D341Med (cell line): ENCODE results near the gene PSG5.
"Not testable (repeated sequence)": the region's sequence is repeated elsewhere in the genome, so short reads cannot be mapped to it uniquely, and the experiment has no call there.

Experiments used
- DNase-seq: peaks from one replicate; pipeline ENCODE4 v3.0.0; 2012; ENCODE audit warnings: low spot score

The PSG5 gene

DNA sequence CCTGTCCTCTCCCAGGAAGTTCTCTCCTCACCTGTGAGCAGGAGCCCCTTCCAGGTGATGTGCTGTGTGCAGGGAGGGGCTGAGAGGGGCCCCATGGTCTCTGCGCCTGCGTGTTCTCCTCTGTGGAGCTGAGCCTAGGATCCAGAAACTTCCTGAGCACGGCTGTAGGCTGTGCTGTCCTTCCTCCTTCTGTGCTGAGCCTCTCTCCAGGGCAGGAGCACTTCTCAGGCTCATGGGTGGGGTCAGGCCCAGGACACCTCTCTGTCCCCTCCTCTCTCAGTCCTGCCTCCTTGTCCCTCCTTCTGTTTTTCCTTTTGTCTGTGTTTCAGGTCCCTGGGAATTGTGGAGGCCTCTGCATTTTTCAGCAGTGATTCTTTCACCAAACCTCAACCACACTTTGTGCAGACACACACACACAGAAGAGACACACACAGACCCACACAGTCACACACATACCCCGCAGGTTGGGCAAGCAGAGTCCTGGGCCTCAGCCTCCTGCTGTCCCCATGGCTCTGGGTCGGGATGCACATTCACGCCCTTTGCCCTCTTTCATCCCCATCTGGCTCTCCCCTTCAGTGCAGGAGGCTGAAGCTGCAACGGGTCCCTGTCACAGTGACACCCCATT, at the start of gene PSG5:
PSG5 (minus strand) TSS at position 226 of the 625 bp plus-strand sequence; CDS start at position 95, 131 bp downstream.
- DNase-seq = not testable (repeated sequence)

DNA sequence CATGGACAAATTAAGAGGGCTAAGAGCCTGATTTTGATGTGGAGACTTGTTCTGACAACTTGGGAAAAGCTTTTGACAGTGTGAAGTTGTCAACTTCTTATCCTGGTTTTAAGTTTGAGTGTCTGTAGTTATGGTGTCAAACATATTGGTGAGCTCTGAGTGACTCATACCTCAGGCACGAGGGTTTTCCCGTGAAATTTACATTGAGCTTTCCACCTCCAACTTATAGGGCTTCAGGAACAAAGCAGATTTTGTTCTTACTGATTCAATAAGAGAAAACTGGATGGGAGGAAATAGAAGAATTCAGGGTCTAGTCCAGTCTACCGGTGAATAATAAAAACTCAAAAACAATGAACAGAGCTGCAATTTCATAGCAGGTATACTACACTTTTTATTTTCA, 49.4 kb upstream of the PSG5 start:
- DNase-seq = not testable (repeated sequence)

DNA sequence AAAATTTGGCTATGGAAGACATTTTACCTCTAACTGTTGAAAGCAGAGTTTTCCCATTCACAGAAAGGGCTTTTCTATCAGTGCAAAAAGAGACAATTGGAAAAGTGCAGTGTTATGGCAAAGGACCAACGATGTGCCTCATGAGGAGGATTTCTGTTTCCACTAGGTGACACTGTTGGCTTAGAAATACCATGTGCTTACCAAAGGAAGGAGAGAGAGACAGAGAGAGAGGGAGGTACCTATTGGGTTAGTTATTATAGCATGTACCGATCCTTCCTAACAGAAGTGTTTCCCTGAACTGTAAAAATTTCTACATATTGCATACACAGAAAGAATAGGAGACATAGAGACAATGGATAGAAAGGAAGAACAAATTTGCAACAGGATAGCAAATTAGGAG, 43.0 kb upstream of the PSG5 start:
- DNase-seq = no peak

DNA sequence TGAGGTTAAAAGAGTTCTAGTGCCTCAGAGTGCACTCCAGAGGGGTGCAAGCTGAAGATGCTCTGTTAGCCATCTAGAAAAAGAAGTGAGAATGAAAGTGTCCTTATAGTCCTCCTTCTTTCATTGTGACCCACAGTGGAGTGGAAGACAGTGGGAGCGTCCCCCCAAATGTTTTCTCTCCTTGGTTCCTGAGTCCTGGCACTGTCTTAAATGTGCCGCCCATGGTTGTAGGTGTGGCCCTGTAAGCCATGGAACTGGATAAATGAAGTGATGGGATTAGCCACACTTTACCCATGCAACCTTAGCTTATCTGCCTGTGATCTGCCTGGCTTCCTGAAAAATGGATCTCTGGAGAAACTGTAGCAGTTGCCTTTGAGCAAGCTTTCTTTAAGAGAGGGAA, 42.4 kb upstream of the PSG5 start:
- DNase-seq = not testable (repeated sequence)

DNA sequence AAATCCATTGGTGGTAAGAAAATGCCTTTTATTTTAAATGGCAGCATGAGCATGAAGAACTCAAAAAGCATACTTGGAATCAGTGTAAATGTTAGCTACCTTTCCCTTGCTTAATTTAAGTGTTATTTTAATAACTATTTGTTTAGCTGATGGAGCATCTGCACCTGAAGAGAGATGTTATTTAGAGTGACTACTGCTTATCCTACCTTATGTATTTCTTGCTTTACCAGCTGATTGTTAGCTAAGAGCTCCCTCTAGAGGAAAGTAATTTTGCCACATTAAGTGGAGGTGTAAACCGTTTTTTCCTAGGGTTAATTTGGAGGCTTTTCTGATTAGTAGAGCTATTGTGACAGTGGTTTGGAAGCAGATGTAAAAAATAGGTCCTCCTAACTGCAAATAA, 40.6 kb upstream of the PSG5 start:
- not testable (repeated sequence) for DNase-seq

DNA sequence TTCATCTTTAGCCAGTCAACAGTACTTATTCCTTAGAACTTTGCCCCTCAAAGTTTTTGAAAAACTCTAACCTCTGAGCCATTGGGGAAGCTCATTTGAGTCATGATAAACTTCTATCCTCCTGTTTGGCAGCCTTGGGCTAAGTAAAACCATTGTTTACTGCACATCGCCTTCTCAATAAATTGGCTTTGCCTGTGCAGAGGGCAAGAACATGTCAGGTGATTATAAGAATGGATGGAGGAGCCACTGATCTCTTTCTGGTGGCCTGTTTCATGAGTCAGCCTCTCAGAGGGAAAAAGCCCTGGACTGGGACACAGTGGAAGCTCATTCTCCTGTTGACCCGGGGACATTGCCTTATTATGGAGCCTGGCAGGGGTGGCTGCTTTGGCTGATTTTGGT, 38.5 kb upstream of the PSG5 start:
- no peak for DNase-seq

DNA sequence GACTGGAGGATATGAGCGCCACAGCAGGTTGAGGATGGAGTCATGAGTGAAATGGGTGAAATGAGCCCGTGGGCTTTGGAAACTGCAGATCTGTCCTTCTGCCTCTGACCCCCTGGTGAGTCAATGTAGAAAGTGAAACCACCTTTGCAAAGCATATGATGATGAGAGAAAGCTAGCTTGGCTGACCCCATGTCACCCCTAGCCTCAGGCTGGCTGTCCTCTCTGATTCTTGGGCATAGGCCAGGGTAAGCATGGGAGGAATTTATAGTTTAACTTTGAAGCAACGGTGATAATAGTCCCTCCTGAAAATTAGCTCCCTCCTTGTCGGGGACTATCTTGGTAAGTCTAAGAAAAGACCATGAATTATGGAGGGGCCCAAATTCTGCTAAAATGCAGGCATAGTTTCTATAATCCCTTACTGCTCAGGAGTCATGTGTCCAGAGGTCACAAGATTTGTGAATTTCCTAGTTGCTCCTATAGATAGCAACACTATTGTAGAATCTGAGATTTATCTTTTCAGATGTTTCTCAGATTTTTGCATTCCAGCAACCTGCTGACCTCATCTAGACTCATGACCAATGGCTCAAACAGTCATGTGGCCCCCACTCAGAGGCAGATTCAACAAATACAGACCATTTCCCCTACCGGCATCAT, 38.0 kb upstream of the PSG5 start:
- not testable (repeated sequence) for DNase-seq

DNA sequence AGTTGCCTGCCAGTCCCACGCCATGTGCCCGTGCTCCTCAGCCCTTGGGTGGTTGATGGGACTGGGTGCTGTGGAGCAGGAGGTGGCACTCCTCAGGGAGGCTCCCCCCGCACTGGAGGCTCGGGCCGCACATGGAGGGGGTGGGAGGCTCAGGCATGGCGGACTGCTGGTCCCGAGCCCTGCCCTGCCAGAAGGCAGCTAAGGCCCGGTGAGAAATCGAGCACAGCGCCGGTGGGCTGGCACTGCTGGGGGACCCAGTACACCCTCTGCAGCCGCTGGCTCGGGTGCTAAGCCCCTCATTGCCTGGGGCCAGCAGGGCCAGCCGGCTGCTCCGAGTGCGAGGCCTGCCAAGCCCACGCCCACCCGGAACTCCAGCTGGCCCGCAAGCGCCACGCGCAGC, 35.6 kb upstream of the PSG5 start:
- not testable (repeated sequence) for DNase-seq

DNA sequence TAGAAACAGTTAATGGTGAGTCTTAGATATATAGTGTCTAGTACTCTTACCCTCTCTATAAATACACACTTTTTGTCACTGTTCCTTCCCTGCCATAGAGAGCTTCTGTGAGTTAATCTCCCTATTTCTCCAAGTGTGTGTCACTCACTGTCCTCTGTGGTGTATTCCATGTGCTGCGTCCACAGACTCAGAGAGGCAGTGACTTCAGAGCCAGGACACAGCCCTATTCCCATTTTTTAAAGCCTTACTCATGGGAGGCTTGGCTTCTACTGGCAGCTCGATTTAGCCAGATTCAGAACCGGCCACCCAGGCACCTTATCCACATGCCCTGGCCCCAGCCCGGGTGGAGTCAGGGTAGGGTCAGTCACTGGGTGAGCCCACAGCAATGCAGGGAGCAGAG, 32.8 kb upstream of the PSG5 start:
- DNase-seq = not testable (repeated sequence)

DNA sequence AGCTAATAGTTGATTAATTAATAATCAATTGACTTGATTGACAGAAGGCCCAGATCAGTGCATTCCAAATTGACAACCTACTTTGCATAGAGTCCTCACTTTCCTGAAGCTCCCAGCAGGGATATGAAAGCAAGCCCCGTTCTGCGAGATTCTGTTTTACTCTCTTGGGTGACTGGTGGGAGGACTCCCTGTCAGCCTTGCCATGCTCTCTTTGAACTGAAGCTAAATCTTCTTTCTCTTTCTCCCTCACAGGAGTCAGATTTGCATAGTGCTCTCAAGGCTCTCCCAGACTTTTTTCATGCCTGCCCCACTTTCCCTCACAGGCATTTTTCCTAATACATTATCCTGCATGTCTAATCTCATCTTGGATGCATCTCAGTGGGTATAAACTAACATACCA, 29.5 kb upstream of the PSG5 start:
- not testable (repeated sequence) for DNase-seq

DNA sequence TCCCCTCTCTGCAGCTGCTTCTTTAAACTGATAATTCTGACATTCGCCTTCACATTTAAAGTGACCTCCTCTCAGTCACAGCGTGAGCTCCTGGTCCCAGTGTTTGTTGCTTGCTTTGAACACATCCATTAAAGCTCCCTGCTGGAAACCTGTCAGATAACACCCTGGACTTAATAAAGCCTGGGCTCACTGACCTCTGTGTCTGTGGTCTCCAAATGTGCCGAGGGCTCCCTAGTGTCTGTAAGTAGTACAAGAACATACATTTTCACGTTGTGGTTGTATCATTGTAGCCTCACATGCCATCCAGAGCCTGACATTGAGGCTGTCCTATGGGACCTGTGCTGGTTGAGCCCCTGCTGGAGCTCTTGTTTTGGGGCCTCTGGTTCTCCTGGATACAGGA, 21.7 kb upstream of the PSG5 start:
- DNase-seq = no peak

DNA sequence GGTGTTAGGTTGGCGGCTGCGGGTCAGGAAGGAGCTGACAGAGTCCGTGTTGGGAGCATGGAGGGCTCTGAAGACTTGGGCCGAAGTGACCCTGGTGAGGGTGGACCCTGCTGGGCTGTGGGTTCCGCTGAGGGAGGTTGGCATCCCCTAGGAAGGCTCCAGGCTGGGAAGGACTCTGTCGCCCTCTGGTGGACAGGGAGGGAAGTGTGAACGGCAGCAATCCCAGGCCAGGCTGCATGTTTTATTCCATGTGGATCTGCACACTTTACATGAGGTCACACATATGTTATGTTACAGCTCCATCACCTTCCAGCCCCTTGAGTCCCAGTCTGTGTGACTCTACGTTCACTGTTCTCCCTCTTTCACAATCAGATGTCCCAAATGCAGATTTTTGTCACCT, 20.8 kb upstream of the PSG5 start:
- not testable (repeated sequence) for DNase-seq

DNA sequence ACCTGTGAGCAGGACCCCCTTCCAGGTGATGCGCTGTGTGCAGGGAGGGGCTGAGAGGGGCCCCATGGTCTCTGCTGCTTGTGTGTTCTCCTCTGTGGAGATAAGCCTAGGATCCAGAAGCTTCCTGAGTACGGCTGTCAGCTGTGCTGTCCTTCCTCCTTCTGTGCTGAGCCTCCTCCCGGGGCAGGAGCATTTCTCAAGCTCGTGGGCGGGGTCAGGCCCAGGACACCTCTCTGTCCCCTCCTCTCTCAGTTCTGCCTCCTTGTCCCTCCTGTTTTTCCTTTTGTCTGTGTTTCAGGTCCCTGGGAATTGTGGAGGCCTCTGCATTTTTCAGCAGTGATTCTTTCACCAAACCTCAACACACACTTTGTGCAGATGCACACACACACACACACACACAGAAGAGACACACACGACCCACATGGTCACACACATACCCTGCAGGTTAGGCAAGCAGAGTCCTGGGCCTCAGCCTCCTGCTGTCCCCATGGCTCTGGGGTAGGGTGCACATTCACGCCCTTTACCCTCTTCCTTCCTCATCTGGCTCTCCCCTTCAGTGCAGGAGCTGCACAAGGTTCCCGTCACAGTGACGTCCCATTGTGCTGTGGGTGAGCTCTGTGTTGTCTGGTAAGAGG, 19.3 kb upstream of the PSG5 start, which contains the start of gene PSG4:
PSG4 (minus strand) TSS at position 168 of the 635 bp plus-strand sequence; CDS start at position 66, 102 bp downstream.
- DNase-seq = not testable (repeated sequence)

DNA sequence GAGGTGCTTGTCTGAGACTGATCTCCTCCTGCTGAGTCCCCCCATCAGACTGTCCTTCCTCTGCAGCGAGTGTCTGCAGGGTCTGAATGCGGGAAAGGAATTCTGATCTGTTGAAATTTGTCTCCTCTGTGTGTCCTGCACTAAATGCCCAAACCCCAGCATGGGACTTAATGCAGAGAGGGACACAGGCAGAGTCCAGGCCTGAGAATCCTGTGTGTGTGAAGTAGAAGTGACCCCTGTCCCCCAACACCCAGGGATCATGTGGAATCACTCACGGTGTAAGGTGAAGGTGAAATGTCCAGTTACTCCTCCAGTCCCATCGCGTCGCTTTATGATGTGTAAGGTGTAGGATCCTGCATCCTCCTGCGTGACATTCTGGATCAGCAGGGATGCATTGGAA, 17.3 kb upstream of the PSG5 start:
- not testable (repeated sequence) for DNase-seq

DNA sequence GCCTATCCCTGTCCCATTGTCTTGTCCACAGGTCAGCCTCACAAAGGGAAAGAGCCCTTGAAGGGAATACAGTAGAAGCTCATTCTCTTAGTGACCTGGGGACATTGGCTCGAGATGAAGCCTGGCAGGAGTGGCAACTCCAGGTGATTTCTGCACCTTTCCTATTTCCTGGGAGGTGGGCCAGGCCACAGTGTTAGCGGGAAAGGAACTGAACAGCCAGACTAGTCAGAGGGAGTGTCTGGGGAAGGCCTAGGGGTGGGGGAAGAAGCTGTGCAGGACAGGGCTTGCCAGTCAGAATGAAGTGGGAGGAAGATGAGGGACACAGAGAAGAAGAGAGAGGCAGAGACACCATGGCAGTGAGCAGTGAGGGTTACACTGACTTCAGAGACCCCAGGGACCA, 15.6 kb upstream of the PSG5 start:
- DNase-seq = not testable (repeated sequence)

DNA sequence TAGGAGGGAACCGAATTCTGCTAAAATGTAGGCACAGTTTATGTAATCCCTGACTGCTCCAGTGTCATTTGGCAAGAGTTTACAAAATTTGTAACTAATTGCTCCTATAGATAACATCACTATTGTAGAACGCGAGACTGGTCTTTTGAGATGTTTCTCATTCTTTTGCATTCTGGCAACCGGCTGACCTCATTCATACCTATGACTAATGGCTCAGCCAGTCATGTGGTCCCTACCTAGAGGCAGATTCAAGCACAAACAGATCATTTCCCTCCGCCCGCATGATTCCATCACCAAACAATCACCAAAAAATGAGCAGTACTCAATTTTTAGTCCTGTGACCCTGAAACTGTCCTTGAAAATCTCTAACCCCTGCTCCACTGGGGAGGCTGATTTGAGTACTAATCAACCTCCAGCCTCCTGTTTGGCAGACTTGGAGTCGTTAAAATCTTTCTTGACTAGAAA, 15.0 kb upstream of the PSG5 start:
- DNase-seq = not testable (repeated sequence)

DNA sequence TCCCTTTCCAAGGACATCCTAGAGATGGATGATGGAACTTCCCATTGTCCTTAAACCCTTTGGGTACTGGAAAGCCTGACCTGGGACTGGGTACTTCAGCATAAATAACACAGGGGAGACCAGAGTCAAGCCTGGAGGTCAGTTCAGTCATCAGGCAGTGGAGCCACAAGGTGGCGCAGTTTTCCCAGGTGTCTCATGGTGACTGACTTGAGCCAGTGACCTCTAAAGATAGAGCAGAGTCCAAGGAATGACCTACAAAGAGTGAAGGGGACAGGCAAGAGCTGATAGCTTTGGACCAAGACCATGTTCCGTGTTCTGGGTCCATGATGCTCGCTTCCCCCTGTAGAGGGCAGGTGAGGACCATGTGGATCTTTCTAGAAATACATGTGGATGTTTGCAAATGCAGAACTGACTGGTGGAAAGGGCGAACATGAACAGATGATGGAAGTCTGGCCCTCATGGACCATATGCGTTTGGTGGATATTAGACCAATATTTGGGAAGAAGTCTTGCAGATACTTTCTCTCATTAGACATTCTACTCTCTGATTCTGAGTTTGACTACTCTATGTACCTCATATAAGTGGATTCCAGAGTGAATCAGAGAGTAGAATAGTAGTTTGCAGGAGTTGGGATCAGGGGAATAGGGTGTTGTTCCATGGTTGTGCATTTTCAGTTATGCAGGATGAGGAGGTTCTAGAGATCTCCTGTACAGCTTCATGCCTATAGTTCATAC, 12.5 kb upstream of the PSG5 start:
- not testable (repeated sequence) for DNase-seq

DNA sequence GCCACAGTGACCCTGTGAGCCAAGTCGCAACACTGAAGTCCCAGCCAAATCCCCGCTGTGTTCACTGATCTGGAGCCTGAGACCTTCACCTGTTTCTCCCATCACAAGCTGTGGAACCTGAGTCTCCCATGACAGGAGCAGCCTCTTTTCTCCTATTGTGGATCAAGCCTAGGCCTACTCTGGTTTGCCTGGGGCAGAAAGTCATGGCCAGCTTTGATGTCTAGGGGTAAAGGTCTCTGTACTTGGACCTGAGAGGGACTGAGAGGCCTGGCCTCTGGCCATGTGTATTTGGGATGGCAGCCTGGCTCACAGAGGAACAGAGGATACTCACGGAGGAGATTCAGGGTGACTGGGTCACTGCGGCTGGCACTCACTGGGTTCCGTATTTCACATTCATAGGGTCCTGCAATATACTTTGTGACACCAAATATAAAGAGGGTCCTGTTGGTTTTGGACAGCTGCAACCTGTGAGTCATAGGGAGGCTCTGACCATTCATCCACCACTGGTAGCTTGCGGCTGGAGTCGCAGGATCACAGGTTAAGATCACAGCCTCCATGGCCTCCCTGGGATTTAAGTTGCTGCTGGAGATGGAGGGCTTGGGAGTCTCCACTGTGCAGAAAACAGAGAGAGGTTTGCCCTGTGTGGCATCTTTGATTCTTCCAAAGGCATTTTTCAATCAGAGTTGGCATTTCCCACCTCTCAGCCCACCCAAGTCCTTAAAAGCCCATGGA, 11.5 kb upstream of the PSG5 start:
- DNase-seq = not testable (repeated sequence)

DNA sequence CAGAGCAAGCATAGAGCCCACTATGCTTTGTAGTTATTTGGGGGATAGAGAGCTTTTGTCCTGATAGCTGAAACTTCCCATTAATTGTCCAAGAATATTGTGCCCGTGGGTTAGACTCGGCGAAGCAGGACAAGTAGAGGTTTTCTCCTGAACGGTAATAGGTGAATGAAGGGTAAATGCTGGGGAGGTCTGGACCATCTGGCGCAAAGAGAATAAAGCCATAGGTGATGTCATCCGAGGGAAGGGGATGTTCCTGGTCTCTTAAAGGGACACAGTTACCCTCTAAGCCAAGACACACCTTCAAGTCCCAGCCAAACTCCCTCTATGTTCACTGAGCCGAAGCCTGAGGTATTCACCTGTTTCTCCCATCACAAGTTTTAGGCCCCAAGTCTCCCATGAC, 8.1 kb upstream of the PSG5 start:
- DNase-seq = not testable (repeated sequence)

DNA sequence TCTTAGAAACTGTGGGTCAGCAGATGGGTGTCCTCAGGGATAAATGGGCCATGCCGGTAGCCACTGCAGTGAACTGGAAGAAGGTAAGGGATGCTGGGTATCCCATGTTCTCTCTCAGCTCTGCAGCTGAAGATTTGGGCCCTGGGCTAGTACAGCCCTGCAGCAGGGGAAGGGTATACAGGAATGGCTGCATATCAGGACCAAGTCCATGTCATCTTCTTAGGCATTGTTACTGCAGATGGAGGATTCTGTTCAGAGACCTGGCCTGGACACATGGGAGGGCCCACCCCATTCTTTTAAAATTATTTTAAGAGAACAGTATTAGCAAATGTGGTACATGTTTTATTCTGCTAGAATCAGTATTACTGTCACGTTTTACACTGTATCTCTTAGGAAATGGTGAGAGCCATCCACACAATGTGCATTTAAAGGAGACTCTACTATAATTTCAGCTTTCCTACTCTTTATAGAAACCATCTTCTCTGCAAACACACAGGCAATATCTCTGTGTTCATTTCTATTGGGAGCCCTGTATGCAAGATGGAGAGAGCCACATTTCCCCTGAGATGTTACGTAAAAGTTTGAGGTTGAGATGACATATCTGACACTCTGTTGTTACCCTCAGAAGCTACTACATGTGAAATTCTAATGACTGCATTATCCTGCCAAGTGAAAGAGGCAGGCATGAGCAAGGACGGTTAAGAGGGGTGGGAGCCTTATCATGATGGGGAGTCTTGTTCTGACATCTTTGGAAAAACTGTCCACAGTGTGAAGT, 6.2 kb upstream of the PSG5 start:
- not testable (repeated sequence) for DNase-seq

DNA sequence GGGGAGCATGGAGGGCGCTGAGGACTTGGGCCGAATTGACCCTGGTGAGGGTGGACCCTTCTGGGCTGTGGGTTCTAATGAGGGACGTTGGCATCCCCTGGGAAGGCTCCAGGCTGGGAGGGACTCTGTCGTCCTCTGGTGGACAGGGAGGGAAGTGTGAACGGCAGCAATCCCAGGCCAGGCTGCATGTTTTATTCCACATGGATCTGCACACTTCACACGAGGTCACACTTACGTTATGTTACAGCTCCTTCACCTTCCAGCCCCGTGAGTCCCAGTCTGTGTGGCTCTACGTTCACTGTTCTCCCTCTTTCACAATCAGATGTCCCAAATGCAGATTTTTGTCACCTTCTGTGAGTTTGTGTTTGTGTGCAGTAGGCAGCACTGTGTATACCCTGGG, 1.8 kb upstream of the PSG5 start:
- DNase-seq = not testable (repeated sequence)
